ENCODE results near the gene PDZD4. TPM values are rescaled to one million over a fixed set of nuclear protein-coding genes. Genes with fewer than 3 reads are reported as not detected.

PDZD4 gene
- polyA plus RNA-seq, 1 donor (not counting 4 experiments of a cell fraction or from before 2014, with no cell fraction given) = 0.05 TPM

GRCh38 chrX:153777261-153778090, 52.9 kb downstream of the PDZD4 start:
- Histone ChIP-seq H4K20me1 (ENCODE audit: control insufficient read depth, extremely low read depth, insufficient read depth, low read length) (no peaks in the 10 kb centered on the region), H3K4me2 (ENCODE audit: control insufficient read depth, extremely low read depth, insufficient read depth, low read depth, low read length) (no peak overlapping the region), H3K79me2 (ENCODE audit: control insufficient read depth, insufficient read depth, low read length) (no peaks in the 10 kb centered on the region), H3K9ac (ENCODE audit: control insufficient read depth, extremely low read depth, insufficient read depth, low read length) (no peak overlapping the region), H2AFZ (ENCODE audit: control insufficient read depth, low read length) (no peak overlapping the region), H3K27ac (ENCODE audit: control insufficient read depth, insufficient read depth, low read length) (no peak overlapping the region), H3K36me3 (ENCODE audit: control insufficient read depth in 2 of 2, extremely low read depth in 1 of 2, insufficient read depth in 2 of 2, low read length in 2 of 2) (peaks cover 0 to 4% of the 10 kb centered on the region in 2 experiments), H3K27me3 (ENCODE audit: control insufficient read depth, extremely low read depth, insufficient read depth, low read length) (no peaks in the 10 kb centered on the region), H3K4me3 (ENCODE audit: control insufficient read depth in 2 of 3, extremely low read depth in 1 of 3, insufficient read depth in 2 of 3, low read depth in 1 of 3, low read length in 3 of 3) (no peak overlapping the region), H3K9me1 (ENCODE audit: control insufficient read depth, extremely low read depth, insufficient read depth, low read length) (no peaks in the 10 kb centered on the region), H3K4me1 (ENCODE audit: control insufficient read depth, extremely low read depth, insufficient read depth, low read length) (peaks cover 7% of the 10 kb centered on the region), H3K9me3 (ENCODE audit: control insufficient read depth, low read depth, low read length) (no peaks in the 10 kb centered on the region)
- dilution Hi-C loops (cut with MboI; ENCODE audit: extremely low pct_ligation_motif_present, low sequenced_read_pairs) = no loop called here
- FAIRE-seq (no peak), DNase-seq (ENCODE audit: low read depth, low spot score) (no peak)
- TF ChIP-seq CTCF (optimal IDR thresholded peaks at IDR 0.05 in 1 of 3, IDR thresholded peaks at IDR 0.05 in 1 of 3, conservative IDR thresholded peaks at IDR 0.05 in 1 of 3; ENCODE audit: extremely low read depth in 1 of 3, insufficient read depth in 2 of 3, low read length in 3 of 3) (no peak), EZH2 (IDR thresholded peaks at IDR 0.05; ENCODE audit: low read length) (no peak)

- DNase-seq (ENCODE audit: low read depth, low spot score) (no peak), FAIRE-seq (no peak)
- Histone ChIP-seq H3K4me3 (ENCODE audit: control insufficient read depth in 2 of 3, extremely low read depth in 1 of 3, insufficient read depth in 2 of 3, low read depth in 1 of 3, low read length in 3 of 3) (no peak overlapping the region), H3K27me3 (ENCODE audit: control insufficient read depth, extremely low read depth, insufficient read depth, low read length) (no peaks in the 10 kb centered on the region), H3K27ac (ENCODE audit: control insufficient read depth, insufficient read depth, low read length) (no peak overlapping the region), H3K4me2 (ENCODE audit: control insufficient read depth, extremely low read depth, insufficient read depth, low read depth, low read length) (no peak overlapping the region), H3K4me1 (ENCODE audit: control insufficient read depth, extremely low read depth, insufficient read depth, low read length) (peaks cover 7% of the 10 kb centered on the region), H3K9me3 (ENCODE audit: control insufficient read depth, low read depth, low read length) (no peaks in the 10 kb centered on the region), H3K79me2 (ENCODE audit: control insufficient read depth, insufficient read depth, low read length) (no peaks in the 10 kb centered on the region), H2AFZ (ENCODE audit: control insufficient read depth, low read length) (no peak overlapping the region), H3K36me3 (ENCODE audit: control insufficient read depth in 2 of 2, extremely low read depth in 1 of 2, insufficient read depth in 2 of 2, low read length in 2 of 2) (peaks cover 0 to 4% of the 10 kb centered on the region in 2 experiments), H3K9ac (ENCODE audit: control insufficient read depth, extremely low read depth, insufficient read depth, low read length) (no peak overlapping the region), H3K9me1 (ENCODE audit: control insufficient read depth, extremely low read depth, insufficient read depth, low read length) (no peaks in the 10 kb centered on the region), H4K20me1 (ENCODE audit: control insufficient read depth, extremely low read depth, insufficient read depth, low read length) (no peaks in the 10 kb centered on the region)
- dilution Hi-C loops (cut with MboI; ENCODE audit: extremely low pct_ligation_motif_present, low sequenced_read_pairs) = no loop called here
- TF ChIP-seq EZH2 (IDR thresholded peaks at IDR 0.05; ENCODE audit: low read length) (no peak), CTCF (optimal IDR thresholded peaks at IDR 0.05 in 1 of 3, IDR thresholded peaks at IDR 0.05 in 1 of 3, conservative IDR thresholded peaks at IDR 0.05 in 1 of 3; ENCODE audit: extremely low read depth in 1 of 3, insufficient read depth in 2 of 3, low read length in 3 of 3) (no peak)
Measured at GRCh38 chrX:153776611-153777045, 53.7 kb downstream of the PDZD4 start.

Data from keratinocyte (primary cell).